Measurements from ENCODE around the gene ZEB1.

GRCh38 chr10:31418481-31418880 is 99.5 kb downstream of the ZEB1 start:
- TF ChIP-seq CTCF (IDR thresholded peaks at IDR 0.05; ENCODE audit: poor library complexity, severe bottlenecking) (no peak), POLR2AphosphoS5 (IDR thresholded peaks at IDR 0.05) (no peak), EP300 (conservative IDR thresholded peaks at IDR 0.05; ENCODE audit: poor library complexity, severe bottlenecking) (no peak), EZH2 (IDR thresholded peaks at IDR 0.05; ENCODE audit: borderline replicate concordance, insufficient read depth, low read length, poor library complexity, severe bottlenecking) (no peak), RAD21 (conservative IDR thresholded peaks at IDR 0.05) (no peak), REST (IDR thresholded peaks at IDR 0.05; ENCODE audit: borderline replicate concordance) (no peak), MXI1 (conservative IDR thresholded peaks at IDR 0.05; ENCODE audit: poor library complexity, severe bottlenecking) (no peak)

All from neural cell (in vitro differentiated cells).